K562 (cell line): ENCODE data around the gene VWA1. TPM values are rescaled to one million over a fixed set of nuclear protein-coding genes. Genes with fewer than 3 reads are reported as not detected.

Source experiments
- CHD2 ChIP-seq: IDR thresholded peaks from 2 replicates; pipeline ENCODE4 v1.6.1; 2011; ENCODE audit warnings: low read depth, low read length
- FOXM1 ChIP-seq, 2 experiments: fragments of 450-650 bp in 1 of 2; sonication (generic) in 1 of 2; formaldehyde crosslinking in 1 of 2; IDR thresholded peaks; 2 replicates each; pipeline versions ENCODE4 v1.6.1 to v1.9.0; 2017 to 2022; ENCODE audit warnings: low read depth in 2 of 2, mild to moderate bottlenecking in 2 of 2, missing genetic modification reagents in 1 of 2, moderate library complexity in 1 of 2
- LCOR ChIP-seq: sonication (generic); formaldehyde crosslinking; IDR thresholded peaks from 2 replicates; pipeline ENCODE4 v1.8.0; 2022; ENCODE audit warnings: mild to moderate bottlenecking, missing genetic modification reagents
- POU5F1 ChIP-seq: fragments of 150-350 bp; IDR thresholded peaks from 2 replicates; pipeline ENCODE4 v1.6.1; 2014; ENCODE audit warnings: borderline replicate concordance, low read length, low read depth, mild to moderate bottlenecking; ENCODE audit not compliant: partially characterized antibody
- PRPF4 ChIP-seq: fragments of 200-400 bp; formaldehyde crosslinking; IDR thresholded peaks from one replicate; pipeline ENCODE4 v1.6.1; 2017; ENCODE audit warnings: low read length, low read depth, mild to moderate bottlenecking; ENCODE audit not compliant: insufficient read depth, poor library complexity, severe bottlenecking
- RBM14 ChIP-seq: fragments of 200-400 bp; formaldehyde crosslinking; IDR thresholded peaks from 2 replicates; pipeline ENCODE4 v1.6.1; 2018; ENCODE audit warnings: low read depth, mild to moderate bottlenecking, low read length, moderate library complexity, borderline replicate concordance; ENCODE audit not compliant: insufficient read depth
- SRSF3 ChIP-seq: fragments of 200-400 bp; formaldehyde crosslinking; IDR thresholded peaks from 2 replicates; pipeline ENCODE4 v1.6.1; 2016; ENCODE audit warnings: mild to moderate bottlenecking, low read length, moderate library complexity; ENCODE audit not compliant: insufficient read depth
- ZNF282 ChIP-seq: sonication (generic); formaldehyde crosslinking; IDR thresholded peaks from 2 replicates; pipeline ENCODE4 v1.8.1; 2023; ENCODE audit warnings: missing genetic modification reagents
- ZNF717 ChIP-seq: fragments of 250-450 bp; sonication (Bioruptor Pico); IDR thresholded peaks from 2 replicates; pipeline ENCODE4 v1.5.0; 2021
- polyA plus RNA-seq, 8 experiments: library from polyadenylated mRNA; depleted of rRNA in 4 of 8; stranded (reverse) in 5 of 8; unstranded in 3 of 8; fragments of >200 nt; fragmentation: Nextera tagmentation in 2 of 8; fragmentation: Illumina TruSeq in 1 of 8; extraction: Ambion mirVana in 2 of 8; extraction: Trizol in 1 of 8; gene quantifications; 2 replicates each; pipeline versions ENCODE4 v1.2.1 to v1.2.3, GENCODE V29; 2011 to 2014; ENCODE audit warnings: inconsistent platforms in 1 of 8, missing spikeins in 1 of 8
- total RNA-seq, 7 experiments: library from RNA; depleted of rRNA in 6 of 7; stranded (reverse); fragments of >200 nt in 6 of 7; fragmentation: Illumina TruSeq in 2 of 7; extraction: Trizol in 2 of 7; gene quantifications; 2 replicates each; pipeline versions ENCODE4 v1.2.1 to v1.2.3, GENCODE V29; 2011 to 2021; ENCODE audit warnings: low replicate concordance in 1 of 7
- TF ChIP-seq, protein P1 (sequence below): sonication (generic); formaldehyde crosslinking; IDR thresholded peaks from 2 replicates; pipeline ENCODE4 v1.8.1; 2023; ENCODE audit warnings: mild to moderate bottlenecking, missing genetic modification reagents, moderate library complexity
- TF ChIP-seq, protein P2 (sequence below): sonication (generic); formaldehyde crosslinking; IDR thresholded peaks from 2 replicates; pipeline ENCODE4 v1.8.1; 2022; ENCODE audit warnings: missing genetic modification reagents
- TF ChIP-seq, protein P3 (sequence below): sonication (generic); formaldehyde crosslinking; IDR thresholded peaks from 2 replicates; pipeline ENCODE4 v1.8.1; 2023; ENCODE audit warnings: mild to moderate bottlenecking, missing genetic modification reagents
- TF ChIP-seq, protein P4 (sequence below): fragments of 250-450 bp; sonication (Bioruptor Pico); IDR thresholded peaks from 2 replicates; pipeline ENCODE4 v1.4.0; 2020

The VWA1 gene
- total and polyA plus RNA-seq, 9 of the 15 experiments (the other 6 are each of a cell fraction or from before 2014, with no cell fraction given) = 0.01 to 6.4 (median 0.85) TPM

DNA sequence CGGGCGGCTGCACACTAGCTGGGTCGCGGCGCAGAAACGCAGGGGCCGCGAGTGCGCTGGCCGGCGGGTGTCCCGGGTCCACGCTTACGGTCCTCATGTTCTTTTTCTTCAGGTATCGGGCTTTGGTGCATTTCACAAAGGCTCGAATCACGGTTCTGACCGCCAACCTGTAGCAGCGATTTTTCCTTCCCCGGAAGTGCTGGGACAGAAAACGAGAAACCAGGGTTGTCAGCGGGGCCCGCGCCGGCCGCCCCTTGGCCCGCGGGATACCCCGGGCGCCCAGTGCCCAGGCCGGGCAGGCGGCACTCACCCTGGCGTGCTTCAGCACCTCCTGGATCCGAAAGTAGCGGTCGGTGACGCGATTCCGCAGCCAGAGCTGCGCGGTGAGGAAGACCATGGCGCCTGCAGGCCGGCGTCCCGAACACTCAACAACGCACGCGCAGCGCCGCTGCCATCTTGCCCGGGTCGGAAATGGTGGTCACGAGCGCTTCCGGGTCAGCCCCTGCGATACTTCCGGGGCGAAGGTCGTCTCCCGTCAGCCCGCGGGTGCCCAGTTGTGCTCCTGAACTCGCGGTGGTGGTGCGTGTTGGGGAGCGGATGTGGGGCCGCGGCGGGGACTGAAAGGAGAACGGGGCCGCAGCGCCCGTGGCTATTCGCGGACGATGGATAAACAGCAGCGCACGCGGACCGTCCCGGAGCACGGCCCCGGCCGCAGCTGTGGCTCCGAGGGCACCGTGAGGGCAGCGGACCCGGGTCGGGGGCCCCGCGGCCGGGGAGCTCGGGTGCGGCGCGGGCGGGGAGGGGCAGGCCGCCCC is 28.5 kb upstream of the VWA1 start, which contains the start of gene MRPL20 (continued):
- TF ChIP-seq RBM14 (no peak), ZNF282 (CRISPR knock-in tag) (peak; percentile 61; the same call in 1 of the 2 replicates), FOXM1 (IDR thresholded peaks at IDR 0.05; ENCODE audit: low read depth) (no peak), FOXM1 (CRISPR knock-in tag; IDR thresholded peaks at IDR 0.05; ENCODE audit: low read depth) (peak; percentile 82; the same call in 1 of the 2 replicates), CHD2 (peak; percentile 75), POU5F1 (peak; percentile 46), PRPF4 (peak; percentile 39), ZNF717 (no peak), LCOR (CRISPR knock-in tag) (peak; percentile 89), SRSF3 (0 out of 2 replicates have a peak, but pooled peaks have one; percentile 82)
- TF ChIP-seq, protein P1, sequence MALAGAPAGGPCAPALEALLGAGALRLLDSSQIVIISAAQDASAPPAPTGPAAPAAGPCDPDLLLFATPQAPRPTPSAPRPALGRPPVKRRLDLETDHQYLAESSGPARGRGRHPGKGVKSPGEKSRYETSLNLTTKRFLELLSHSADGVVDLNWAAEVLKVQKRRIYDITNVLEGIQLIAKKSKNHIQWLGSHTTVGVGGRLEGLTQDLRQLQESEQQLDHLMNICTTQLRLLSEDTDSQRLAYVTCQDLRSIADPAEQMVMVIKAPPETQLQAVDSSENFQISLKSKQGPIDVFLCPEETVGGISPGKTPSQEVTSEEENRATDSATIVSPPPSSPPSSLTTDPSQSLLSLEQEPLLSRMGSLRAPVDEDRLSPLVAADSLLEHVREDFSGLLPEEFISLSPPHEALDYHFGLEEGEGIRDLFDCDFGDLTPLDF (CRISPR knock-in tag) = peak; percentile 26; the same call in 1 of the 2 replicates
- TF ChIP-seq, protein P2, sequence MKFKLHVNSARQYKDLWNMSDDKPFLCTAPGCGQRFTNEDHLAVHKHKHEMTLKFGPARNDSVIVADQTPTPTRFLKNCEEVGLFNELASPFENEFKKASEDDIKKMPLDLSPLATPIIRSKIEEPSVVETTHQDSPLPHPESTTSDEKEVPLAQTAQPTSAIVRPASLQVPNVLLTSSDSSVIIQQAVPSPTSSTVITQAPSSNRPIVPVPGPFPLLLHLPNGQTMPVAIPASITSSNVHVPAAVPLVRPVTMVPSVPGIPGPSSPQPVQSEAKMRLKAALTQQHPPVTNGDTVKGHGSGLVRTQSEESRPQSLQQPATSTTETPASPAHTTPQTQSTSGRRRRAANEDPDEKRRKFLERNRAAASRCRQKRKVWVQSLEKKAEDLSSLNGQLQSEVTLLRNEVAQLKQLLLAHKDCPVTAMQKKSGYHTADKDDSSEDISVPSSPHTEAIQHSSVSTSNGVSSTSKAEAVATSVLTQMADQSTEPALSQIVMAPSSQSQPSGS (CRISPR knock-in tag) = no peak
- TF ChIP-seq, protein P3, sequence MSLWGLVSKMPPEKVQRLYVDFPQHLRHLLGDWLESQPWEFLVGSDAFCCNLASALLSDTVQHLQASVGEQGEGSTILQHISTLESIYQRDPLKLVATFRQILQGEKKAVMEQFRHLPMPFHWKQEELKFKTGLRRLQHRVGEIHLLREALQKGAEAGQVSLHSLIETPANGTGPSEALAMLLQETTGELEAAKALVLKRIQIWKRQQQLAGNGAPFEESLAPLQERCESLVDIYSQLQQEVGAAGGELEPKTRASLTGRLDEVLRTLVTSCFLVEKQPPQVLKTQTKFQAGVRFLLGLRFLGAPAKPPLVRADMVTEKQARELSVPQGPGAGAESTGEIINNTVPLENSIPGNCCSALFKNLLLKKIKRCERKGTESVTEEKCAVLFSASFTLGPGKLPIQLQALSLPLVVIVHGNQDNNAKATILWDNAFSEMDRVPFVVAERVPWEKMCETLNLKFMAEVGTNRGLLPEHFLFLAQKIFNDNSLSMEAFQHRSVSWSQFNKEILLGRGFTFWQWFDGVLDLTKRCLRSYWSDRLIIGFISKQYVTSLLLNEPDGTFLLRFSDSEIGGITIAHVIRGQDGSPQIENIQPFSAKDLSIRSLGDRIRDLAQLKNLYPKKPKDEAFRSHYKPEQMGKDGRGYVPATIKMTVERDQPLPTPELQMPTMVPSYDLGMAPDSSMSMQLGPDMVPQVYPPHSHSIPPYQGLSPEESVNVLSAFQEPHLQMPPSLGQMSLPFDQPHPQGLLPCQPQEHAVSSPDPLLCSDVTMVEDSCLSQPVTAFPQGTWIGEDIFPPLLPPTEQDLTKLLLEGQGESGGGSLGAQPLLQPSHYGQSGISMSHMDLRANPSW (CRISPR knock-in tag) = 0 out of 2 replicates have a peak, but pooled peaks have one; percentile 60
- TF ChIP-seq, protein P4, sequence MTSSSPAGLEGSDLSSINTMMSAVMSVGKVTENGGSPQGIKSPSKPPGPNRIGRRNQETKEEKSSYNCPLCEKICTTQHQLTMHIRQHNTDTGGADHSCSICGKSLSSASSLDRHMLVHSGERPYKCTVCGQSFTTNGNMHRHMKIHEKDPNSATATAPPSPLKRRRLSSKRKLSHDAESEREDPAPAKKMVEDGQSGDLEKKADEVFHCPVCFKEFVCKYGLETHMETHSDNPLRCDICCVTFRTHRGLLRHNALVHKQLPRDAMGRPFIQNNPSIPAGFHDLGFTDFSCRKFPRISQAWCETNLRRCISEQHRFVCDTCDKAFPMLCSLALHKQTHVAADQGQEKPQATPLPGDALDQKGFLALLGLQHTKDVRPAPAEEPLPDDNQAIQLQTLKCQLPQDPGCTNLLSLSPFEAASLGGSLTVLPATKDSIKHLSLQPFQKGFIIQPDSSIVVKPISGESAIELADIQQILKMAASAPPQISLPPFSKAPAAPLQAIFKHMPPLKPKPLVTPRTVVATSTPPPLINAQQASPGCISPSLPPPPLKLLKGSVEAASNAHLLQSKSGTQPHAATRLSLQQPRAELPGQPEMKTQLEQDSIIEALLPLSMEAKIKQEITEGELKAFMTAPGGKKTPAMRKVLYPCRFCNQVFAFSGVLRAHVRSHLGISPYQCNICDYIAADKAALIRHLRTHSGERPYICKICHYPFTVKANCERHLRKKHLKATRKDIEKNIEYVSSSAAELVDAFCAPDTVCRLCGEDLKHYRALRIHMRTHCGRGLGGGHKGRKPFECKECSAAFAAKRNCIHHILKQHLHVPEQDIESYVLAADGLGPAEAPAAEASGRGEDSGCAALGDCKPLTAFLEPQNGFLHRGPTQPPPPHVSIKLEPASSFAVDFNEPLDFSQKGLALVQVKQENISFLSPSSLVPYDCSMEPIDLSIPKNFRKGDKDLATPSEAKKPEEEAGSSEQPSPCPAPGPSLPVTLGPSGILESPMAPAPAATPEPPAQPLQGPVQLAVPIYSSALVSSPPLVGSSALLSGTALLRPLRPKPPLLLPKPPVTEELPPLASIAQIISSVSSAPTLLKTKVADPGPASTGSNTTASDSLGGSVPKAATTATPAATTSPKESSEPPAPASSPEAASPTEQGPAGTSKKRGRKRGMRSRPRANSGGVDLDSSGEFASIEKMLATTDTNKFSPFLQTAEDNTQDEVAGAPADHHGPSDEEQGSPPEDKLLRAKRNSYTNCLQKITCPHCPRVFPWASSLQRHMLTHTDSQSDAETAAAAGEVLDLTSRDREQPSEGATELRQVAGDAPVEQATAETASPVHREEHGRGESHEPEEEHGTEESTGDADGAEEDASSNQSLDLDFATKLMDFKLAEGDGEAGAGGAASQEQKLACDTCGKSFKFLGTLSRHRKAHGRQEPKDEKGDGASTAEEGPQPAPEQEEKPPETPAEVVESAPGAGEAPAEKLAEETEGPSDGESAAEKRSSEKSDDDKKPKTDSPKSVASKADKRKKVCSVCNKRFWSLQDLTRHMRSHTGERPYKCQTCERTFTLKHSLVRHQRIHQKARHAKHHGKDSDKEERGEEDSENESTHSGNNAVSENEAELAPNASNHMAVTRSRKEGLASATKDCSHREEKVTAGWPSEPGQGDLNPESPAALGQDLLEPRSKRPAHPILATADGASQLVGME = no peak; the same call in 1 of the 2 replicates
